Upper lobe of left lung (tissue), 6 donors: Measurements from ENCODE around the gene CBX8. TPM values are rescaled to one million over a fixed set of nuclear protein-coding genes. Genes with fewer than 3 reads are reported as not detected.

Experiments used
- ATAC-seq, 2 donors: fragments of 200-7000 bp; cut with Tn5 transposase; one replicate each; pipeline ENCODE4 v1.9.1; 2022; ENCODE audit warnings: mild to moderate bottlenecking in 2 of 2, moderate library complexity in 2 of 2; ENCODE audit not compliant: low FRiP score in 2 of 2
- DNase-seq, 2 donors: peaks; one replicate each; pipeline ENCODE4 v3.0.0-alpha.2; 2019 to 2020
- H3K27ac ChIP-seq, 4 donors: fragments of 200-600 bp; sonication (generic); one replicate each; pipeline ENCODE4 v1.5.1; 2016 to 2019
- H3K27me3 ChIP-seq, 4 donors: fragments of 200-600 bp; sonication (generic); one replicate each; pipeline ENCODE4 v1.5.1; 2017 to 2019
- H3K36me3 ChIP-seq, 4 donors: fragments of 200-600 bp; sonication (generic); one replicate each; pipeline ENCODE4 v1.5.1; 2016 to 2019
- H3K4me1 ChIP-seq, 4 donors: fragments of 200-600 bp; sonication (generic); one replicate each; pipeline ENCODE4 v1.5.1; 2018 to 2019
- H3K4me3 ChIP-seq, 4 donors: fragments of 200-600 bp; sonication (generic); one replicate each; pipeline ENCODE4 v1.5.1; 2017 to 2019; ENCODE audit warnings: mild to moderate bottlenecking in 2 of 4, moderate library complexity in 1 of 4
- H3K9me3 ChIP-seq, 4 donors: fragments of 200-600 bp; sonication (generic); one replicate each; pipeline ENCODE4 v1.5.1; 2018 to 2019
- EP300 ChIP-seq, 4 donors: sonication (generic); formaldehyde crosslinking; IDR thresholded peaks; one replicate each; pipeline ENCODE4 v1.5.1; 2017; ENCODE audit warnings: antibody characterized with exemption in 4 of 4, control low read depth in 2 of 4
- POLR2A ChIP-seq, 4 donors: fragments of 450-650 bp; IDR thresholded peaks; one replicate each; pipeline ENCODE4 v1.5.1; 2016 to 2017; ENCODE audit warnings: antibody characterized with exemption in 4 of 4, mild to moderate bottlenecking in 2 of 4
- POLR2AphosphoS5 ChIP-seq, 2 donors: sonication (generic); formaldehyde crosslinking; IDR thresholded peaks; one replicate each; pipeline ENCODE4 v1.5.1; 2017; ENCODE audit warnings: antibody characterized with exemption in 2 of 2
- WGBS, 2 donors: methylation state at CpG; one replicate each; pipeline ENCODE4 v1.1.5; 2017 to 2018; 5-methylcytosine and 5-hydroxymethylcytosine counted together
- total RNA-seq, 6 donors: library from RNA; depleted of rRNA in 4 of 6; stranded (reverse); fragments of >200 nt in 4 of 6; gene quantifications; one replicate each; pipeline versions ENCODE4 v1.1.0 to v1.2.1, GENCODE V29; 2016 to 2021
- TF ChIP-seq, protein P1 (sequence below), 6 experiments: fragments of 450-650 bp in 4 of 6; fragments of 200-600 bp in 2 of 6; sonication (generic) in 2 of 6; IDR thresholded peaks; one replicate each; pipeline ENCODE4 v1.5.1; 2016 to 2019; ENCODE audit warnings: antibody characterized with exemption in 6 of 6
- donor health status: DM: no; HTN: no; CAD: no; lungs with moderate emphysema.
- donor health status: DM: no; HTN: yes; CAD: no; lungs with severe emphysema.

CBX8 gene
- total RNA-seq, 6 donors from 2014 or later: 2.0 to 16.8 (median 8.8) TPM

DNA sequence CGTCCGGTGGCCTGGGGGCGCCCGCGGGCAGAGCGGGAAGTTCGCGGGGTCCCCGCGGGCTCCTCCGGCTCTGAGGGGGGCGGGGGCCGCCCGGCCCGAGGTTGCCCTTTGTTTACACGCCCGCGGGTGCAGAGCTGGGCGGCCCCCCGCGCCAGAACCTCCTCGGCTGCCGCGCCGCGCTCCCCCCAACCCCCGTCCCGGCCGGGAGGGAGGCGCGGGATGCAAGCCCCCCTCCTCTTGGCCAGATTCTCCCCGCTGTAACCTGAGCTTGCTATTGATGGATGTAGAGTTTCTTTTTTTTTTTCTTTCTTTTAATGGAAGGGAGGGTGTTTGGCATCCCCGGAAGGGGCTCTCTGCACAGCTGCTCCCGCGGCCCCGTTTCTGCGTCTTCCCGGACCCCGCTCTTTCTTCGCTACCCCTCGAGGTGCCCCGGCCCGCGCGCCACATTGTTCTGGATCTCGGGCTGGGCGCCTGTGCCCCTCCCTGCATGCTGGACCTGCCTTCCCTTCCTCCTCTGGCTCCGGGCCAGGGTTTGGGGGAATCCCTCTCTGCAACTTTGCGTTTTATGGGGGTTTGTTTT, 18.3 kb downstream of the CBX8 start:
- Histone ChIP-seq H3K27me3 (peaks cover 0 to 13% (median 5%) of the 10 kb centered on the region in 4 donors), H3K9me3 (no peaks in the 10 kb centered on the region), H3K4me3 (peak overlapping the region; percentile 77 to 90 (median 82)), H3K27ac (peak overlapping the region in 1 of 4 donors; percentile 73), H3K4me1 (peaks cover 16 to 37% (median 19%) of the 10 kb centered on the region in 4 donors), H3K36me3 (no peaks in the 10 kb centered on the region)
- DNase-seq (peak in 1 of 2 donors; percentile 70), ATAC-seq (no peak)
- WGBS, 2 donors: 0 to 4% methylated on average over 14 to 21 of the region's 49 CpGs
- TF ChIP-seq POLR2A (IDR thresholded peaks at IDR 0.05) (no peak), EP300 (IDR thresholded peaks at IDR 0.05) (no peak), POLR2AphosphoS5 (IDR thresholded peaks at IDR 0.05) (no peak)

DNA sequence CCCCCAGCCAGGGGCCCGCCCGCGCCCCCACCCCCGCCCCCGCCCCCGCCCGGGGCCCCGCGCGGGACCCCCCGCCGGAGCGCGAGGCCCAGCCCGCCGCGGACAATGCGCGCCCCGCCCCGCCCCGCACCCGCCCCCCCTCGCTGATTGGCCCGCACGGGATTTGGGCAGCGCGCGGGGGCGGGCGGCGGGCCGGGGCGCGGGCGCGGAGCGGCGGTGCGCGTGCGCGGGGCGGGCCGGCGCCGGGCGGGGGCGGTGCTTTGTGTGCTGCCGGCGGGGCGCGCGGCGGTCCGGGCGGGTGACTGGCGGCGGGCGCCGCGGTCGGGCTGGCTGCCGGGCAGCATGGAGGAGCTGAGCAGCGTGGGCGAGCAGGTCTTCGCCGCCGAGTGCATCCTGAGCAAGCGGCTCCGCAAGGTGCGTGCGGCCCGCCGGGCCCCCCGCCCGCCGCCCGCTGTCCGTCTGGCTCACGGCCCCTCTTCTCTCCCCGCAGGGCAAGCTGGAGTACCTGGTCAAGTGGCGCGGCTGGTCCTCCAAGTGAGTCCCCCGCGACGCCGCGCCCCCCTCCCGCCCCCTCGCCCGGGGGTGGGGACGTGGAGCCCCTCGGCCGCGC, 18.9 kb downstream of the CBX8 start, which contains the start of gene CBX2:
Gene CBX2, plus strand, starts transcription at position 255 of the 610 bp plus-strand sequence. Its CDS starts 88 bp downstream, at position 343.
- H3K27me3 ChIP-seq: peaks cover 0 to 13% (median 5%) of the 10 kb centered on the region in 4 donors
- peak; percentile 70 to 86 for ATAC-seq
- H3K4me1 ChIP-seq: peaks cover 16 to 37% (median 19%) of the 10 kb centered on the region in 4 donors
- H3K27ac ChIP-seq: peak within 1 kb of the TSS; percentile 50 to 81 (median 72)
- peak within 1 kb of the TSS; percentile 77 to 90 (median 82) for H3K4me3 ChIP-seq
- H3K36me3 ChIP-seq: no peaks in the 10 kb centered on the region
- TF ChIP-seq, protein P1, sequence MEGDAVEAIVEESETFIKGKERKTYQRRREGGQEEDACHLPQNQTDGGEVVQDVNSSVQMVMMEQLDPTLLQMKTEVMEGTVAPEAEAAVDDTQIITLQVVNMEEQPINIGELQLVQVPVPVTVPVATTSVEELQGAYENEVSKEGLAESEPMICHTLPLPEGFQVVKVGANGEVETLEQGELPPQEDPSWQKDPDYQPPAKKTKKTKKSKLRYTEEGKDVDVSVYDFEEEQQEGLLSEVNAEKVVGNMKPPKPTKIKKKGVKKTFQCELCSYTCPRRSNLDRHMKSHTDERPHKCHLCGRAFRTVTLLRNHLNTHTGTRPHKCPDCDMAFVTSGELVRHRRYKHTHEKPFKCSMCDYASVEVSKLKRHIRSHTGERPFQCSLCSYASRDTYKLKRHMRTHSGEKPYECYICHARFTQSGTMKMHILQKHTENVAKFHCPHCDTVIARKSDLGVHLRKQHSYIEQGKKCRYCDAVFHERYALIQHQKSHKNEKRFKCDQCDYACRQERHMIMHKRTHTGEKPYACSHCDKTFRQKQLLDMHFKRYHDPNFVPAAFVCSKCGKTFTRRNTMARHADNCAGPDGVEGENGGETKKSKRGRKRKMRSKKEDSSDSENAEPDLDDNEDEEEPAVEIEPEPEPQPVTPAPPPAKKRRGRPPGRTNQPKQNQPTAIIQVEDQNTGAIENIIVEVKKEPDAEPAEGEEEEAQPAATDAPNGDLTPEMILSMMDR (IDR thresholded peaks at IDR 0.05): no peak
- TF ChIP-seq POLR2AphosphoS5 (IDR thresholded peaks at IDR 0.05): no peak
- no peak for TF ChIP-seq POLR2A (IDR thresholded peaks at IDR 0.05)
- TF ChIP-seq EP300 (IDR thresholded peaks at IDR 0.05): no peak
- no peaks in the 10 kb centered on the region for H3K9me3 ChIP-seq
- no CpG with 5 or more reads among the region's 96 CpGs for WGBS, 2 donors
- DNase-seq: peak; percentile 72 to 98

DNA sequence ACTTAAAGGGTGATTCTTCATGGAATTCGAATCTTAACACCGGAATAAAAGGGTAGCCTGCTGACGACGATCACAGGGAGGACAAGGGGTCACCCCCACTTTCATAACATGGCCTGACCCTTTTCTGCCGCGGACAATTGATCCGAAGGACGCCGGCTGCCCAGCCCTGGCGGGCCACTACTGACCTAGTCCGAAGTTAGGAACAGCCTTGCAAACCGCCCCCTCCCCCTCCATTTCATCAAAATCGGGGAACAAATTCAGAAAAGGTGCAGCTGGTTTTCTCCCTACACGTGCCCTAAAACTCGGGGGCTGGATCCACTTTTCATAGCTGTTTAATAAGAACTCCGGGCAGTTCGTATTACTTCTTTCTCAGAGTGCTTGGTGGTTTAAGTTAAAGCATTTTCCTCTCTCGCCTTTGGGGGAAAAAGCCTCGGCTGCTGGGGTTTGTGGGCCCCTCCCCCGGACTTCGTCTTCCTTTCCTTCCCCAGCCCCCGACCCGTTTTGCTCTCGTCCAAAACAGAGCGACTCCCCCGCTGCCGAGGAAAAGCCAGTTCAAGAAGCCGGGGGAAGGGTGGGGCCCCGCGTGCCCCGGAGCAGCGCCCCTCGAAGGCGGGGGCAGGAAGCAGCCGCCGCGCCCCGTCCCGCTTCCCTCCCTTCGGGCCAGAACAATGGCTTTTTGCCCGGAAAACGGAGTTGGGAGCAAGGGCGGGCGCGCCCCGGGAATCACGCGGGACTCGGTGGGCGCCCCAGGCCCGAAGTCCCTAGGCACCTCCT, 19.6 kb downstream of the CBX8 start:
- H3K9me3 ChIP-seq: no peaks in the 10 kb centered on the region
- DNase-seq (peak; percentile 54 to 92), ATAC-seq (peak in 1 of 2 donors; percentile 75)
- peak overlapping the region; percentile 27 to 84 (median 68) for H3K4me3 ChIP-seq
- peaks cover 0 to 13% (median 5%) of the 10 kb centered on the region in 4 donors for H3K27me3 ChIP-seq
- 4 to 7% methylated on average over 28 to 41 of the region's 51 CpGs for WGBS, 2 donors
- H3K36me3 ChIP-seq: no peaks in the 10 kb centered on the region
- peaks cover 16 to 37% (median 19%) of the 10 kb centered on the region in 4 donors for H3K4me1 ChIP-seq
- peak overlapping the region; percentile 50 to 81 (median 72) for H3K27ac ChIP-seq
- no peak for TF ChIP-seq POLR2A (IDR thresholded peaks at IDR 0.05)
- no peak for TF ChIP-seq EP300 (IDR thresholded peaks at IDR 0.05)
- TF ChIP-seq, protein P1 (IDR thresholded peaks at IDR 0.05): peak in 1 of 6 experiments; percentile 14
- peak in 1 of 2 donors; percentile 33 for TF ChIP-seq POLR2AphosphoS5 (IDR thresholded peaks at IDR 0.05)

DNA sequence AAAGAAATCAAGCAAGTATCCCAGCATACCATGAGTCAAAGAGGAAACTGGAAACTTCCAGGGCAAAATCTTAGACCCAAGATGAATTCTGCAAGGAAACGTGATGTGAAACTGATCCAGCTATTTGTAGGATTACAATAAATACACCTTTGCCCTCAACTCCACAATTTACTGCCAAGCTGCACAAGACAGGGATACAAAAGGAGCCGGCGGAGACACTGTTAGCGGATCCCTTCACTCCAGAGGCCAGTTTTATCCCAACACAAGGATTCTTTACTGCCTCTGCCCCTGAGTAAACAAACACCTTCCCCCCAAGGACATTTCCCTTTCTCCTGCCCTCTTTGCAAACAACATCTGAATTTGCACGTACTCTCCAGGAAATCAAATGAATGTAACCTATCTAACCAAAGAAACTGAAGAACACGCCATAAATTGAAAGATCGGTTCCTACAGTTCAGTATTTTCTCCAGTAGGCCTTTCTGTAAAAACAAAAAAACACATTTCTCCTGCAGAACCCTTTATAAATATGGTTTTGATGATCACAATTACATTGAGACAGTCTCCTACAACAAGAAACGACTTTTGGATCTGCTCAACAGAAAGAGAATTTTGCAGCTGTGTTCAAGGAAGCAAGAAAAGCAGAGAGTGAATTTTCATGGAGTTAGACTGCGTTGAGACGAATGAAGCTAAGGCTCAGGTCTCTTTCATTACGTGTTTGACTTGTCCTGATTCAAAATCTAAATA, 20.3 kb downstream of the CBX8 start:
- peaks cover 0 to 13% (median 5%) of the 10 kb centered on the region in 4 donors for H3K27me3 ChIP-seq
- no peak for ATAC-seq
- peak overlapping the region; percentile 50 to 81 (median 72) for H3K27ac ChIP-seq

More for the DNA sequence above, 20.3 kb downstream of the CBX8 start:
- Histone ChIP-seq H3K4me1 (peaks cover 16 to 31% (median 19%) of the 10 kb centered on the region in 4 donors), H3K9me3 (no peaks in the 10 kb centered on the region), H3K4me3 (no peak overlapping the region), H3K36me3 (no peaks in the 10 kb centered on the region)
- 51 to 53% methylated on average over 11 of the region's 11 CpGs for WGBS, 2 donors
- DNase-seq: no peak
- TF ChIP-seq, protein P1 (IDR thresholded peaks at IDR 0.05): no peak
- TF ChIP-seq EP300 (IDR thresholded peaks at IDR 0.05): no peak
- TF ChIP-seq POLR2A (IDR thresholded peaks at IDR 0.05): no peak
- no peak for TF ChIP-seq POLR2AphosphoS5 (IDR thresholded peaks at IDR 0.05)
